Measurements from ENCODE around the gene ATP11A. TPM values are rescaled to one million over a fixed set of nuclear protein-coding genes. Genes with fewer than 3 reads are reported as not detected.
"Not testable (repeated sequence)": the region's sequence is repeated elsewhere in the genome, so short reads cannot be mapped to it uniquely, and the experiment has no call there.

Gene ATP11A
- total RNA-seq, 1 donor from 2014 or later, result 16.7 TPM

- ATAC-seq, result no peak
Measured at GRCh38 chr13:112868308-112868707, 178.5 kb downstream of the ATP11A start.

GRCh38 chr13:112869202-112870050, 179.6 kb downstream of the ATP11A start:
- ATAC-seq, result no peak

- ATAC-seq, result no peak
Measured at GRCh38 chr13:112870051-112870331, 180.2 kb downstream of the ATP11A start.

- no peak for ATAC-seq
Measured at GRCh38 chr13:112870737-112871287, 181.0 kb downstream of the ATP11A start.

- ATAC-seq, result no peak
Measured at GRCh38 chr13:112871742-112872141, 181.9 kb downstream of the ATP11A start.

- ATAC-seq, result not testable (repeated sequence)
Measured at GRCh38 chr13:112872657-112873631, 183.1 kb downstream of the ATP11A start.

GRCh38 chr13:112873851-112874750, 184.3 kb downstream of the ATP11A start:
- peak; percentile 71 for ATAC-seq

GRCh38 chr13:112874751-112875300, 185.0 kb downstream of the ATP11A start:
- ATAC-seq, result no peak

- no peak for ATAC-seq
Measured at GRCh38 chr13:112875627-112876026, 185.8 kb downstream of the ATP11A start.

GRCh38 chr13:112876305-112877000, 186.6 kb downstream of the ATP11A start:
- no peak for ATAC-seq

- ATAC-seq, result no peak
Measured at GRCh38 chr13:112877066-112877465, 187.2 kb downstream of the ATP11A start.

GRCh38 chr13:112877539-112877938, 187.7 kb downstream of the ATP11A start:
- no peak for ATAC-seq

- no peak for ATAC-seq
Measured at GRCh38 chr13:112877976-112878955, 188.4 kb downstream of the ATP11A start.

- ATAC-seq, result no peak
Measured at GRCh38 chr13:112879283-112879833, 189.5 kb downstream of the ATP11A start.

- no peak for ATAC-seq
Measured at GRCh38 chr13:112880221-112880641, 190.4 kb downstream of the ATP11A start.

- ATAC-seq, result no peak
Measured at GRCh38 chr13:112880976-112881540, 191.2 kb downstream of the ATP11A start.

GRCh38 chr13:112881656-112882554, 192.1 kb downstream of the ATP11A start:
- ATAC-seq, result no peak

- ATAC-seq, result no peak
Measured at GRCh38 chr13:112882555-112883024, 192.8 kb downstream of the ATP11A start.

Measured in esophagus mucosa (tissue), 1 donor.